ENCODE data around the gene PCSK7.

Gene PCSK7

DNA sequence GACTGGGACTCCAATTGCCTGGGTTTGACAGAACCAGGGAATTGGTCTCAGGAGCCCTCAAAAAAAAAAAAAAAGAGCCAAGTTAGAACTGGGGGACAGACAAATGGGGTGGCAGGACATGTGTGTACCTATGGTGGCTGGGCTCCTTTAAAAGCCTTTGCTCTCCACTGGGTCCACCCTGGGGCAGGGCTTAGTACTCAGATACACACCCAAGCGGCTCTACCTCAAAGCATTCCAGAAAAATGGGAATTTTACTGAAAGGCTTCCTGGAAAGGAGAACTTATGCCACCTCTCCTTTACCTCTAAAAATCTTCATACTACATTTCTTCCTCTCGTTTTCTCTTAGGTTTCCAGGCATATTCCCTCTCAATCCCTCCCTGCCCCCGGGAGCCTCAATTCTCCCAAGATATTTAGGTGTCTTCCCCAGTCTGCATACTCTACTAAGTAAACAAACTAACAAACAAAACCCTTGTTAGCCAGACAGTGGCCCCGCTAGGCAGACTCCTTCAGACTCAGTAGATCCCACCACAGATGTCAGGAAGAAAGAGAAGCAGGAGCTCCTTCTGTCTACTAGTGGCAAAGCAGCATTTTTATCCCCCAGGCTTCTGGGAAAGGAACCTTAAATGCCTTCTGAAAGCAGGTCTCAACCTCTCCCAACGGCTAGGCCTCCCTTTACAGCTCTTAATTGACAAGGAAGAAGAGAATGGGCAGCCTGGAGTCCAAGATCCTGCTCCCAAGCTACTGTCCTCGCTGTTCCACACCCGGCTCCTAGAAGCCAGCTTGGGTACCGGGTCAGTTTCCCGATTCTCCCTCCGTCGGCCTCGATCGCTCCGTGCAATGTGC lies 653 bp downstream of the PCSK7 start:
- DNase-seq (ENCODE audit: low spot score), result no peak

DNA sequence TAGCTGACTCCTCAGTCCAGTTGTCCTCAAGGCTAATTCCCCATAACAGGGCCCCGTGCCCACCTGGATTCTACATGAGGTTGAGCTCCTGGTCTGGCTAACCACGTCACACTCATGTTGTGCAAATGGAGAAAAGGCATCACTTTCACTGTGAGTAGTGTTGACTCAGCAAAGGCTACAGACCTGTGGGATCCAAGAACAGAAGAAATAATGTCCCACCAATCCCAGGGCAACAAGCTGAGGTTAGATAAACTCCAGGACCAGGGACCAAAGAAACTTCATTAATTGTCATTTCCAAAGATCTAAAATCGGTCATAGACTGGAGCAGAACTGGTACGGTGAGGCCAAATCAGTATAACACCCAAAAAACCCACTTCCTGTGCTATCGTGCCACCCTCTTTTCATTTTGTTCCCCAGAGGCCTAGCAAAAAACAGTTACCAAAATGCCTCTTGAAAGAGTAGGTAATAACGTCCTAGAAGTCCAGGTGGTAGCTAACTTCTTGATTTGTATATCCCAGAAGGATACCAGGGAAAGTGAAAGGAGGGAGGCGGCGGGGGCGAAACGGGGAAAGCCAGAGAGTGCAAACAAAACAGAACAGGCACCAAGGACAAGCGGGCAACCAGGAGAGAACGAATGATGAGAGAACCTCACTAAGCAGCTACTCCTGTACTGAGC lies 1.4 kb downstream of the PCSK7 start:
- DNase-seq (ENCODE audit: low spot score), result no peak

DNA sequence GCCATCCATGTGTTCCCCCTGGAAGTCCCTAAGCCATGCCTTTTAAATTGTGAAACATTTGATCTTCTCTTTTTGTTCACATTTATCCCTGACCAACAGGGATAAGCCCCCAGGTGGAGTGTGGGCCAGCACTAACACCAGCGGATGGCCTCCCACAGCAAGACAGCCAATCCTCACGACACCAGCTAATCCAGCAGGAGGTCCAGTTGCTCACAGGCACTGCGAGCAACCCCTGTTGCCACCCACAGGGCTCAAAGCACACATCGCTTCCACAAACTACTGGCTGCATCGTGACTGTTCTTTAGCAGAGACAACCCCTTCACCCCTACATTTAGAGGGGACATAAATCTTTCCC lies 2.0 kb downstream of the PCSK7 start:
- no peak for DNase-seq (ENCODE audit: low spot score)

DNA sequence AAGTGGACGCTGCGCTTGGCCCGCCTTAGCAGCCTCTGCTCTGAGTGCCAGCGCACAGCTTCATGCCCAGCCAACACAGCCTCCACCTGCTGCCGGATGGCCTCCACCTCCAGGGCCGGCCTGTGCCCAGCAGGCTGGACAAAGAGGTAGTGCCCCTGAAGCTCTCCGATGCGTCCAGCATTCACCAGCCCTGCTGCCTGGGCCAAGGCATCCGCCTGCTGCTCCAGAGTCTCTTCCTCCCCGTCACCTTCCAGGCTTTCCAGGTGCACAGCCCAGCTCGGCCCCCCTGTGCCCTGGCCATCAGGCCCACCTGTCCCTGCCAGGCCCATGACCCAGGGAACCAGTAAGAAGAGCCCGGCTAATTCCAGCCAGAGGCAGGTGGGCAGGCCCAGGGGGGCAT lies 2.5 kb downstream of the PCSK7 start:
- DNase-seq (ENCODE audit: low spot score), result no peak

DNA sequence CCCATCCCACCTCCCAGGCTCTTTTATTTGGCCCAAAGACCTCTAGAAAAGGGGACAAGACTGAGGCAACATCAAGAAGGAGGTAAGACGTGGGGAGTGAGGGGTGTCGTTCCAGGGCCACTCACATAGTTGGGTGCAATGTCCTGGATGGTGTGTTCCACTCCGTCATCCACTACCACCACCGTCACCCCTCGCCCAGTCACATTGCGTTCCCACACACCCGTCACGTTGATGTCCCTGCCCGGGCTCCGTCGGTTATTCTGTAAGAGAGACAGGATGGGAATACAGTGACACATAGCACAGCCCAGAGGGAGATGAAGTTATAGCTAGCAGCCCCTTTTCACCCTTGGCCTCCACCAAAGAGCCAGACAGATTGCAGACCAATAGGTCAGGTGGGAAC lies 3.8 kb downstream of the PCSK7 start:
- no peak for DNase-seq (ENCODE audit: low spot score)

DNA sequence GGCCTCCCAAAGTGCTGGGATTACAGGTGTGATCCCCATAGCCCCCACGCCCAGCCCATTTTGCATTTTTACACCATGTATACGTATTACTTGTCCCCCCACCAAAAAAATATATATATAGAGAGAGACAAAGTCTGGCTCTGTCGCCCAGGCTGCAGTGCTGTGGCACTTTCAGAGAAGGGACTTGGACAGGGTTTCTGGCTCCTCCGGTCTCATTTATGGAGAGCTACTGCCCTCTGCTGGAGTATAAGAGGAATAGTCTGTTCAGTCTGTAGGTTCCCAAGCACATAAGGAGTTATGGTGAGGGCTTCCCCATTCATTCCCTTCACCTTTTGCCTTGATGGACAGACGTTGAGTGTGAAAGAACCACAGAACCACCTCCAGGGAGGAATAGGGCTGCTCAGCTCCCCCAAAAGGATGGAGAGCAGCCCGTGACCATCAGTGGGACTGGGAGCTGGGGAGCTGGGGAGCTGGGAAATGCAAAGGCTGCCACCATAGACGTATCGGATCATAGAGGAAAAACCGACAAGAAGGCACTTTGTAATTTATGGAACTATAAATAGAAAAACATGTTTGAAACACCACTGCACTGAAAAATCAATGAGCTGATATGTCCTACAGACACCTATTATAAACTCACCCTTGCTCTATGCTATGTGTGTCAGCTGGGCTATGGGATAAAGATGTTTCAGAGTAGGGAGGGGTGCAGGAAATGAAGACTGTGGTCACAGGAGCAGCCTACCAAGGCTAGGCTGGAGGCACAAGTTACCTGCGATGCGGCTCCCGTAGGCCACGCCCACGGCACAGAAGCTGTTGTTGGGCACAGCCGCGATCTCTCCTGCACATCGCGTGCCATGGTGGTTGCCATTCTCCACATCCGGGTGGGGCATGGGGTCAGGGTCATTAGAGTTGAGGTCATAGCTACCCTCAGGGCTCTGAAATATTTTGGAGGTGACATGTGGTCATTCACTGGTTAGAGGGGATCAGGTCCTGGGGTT lies 5.2 kb downstream of the PCSK7 start:
- peak; percentile 93 for DNase-seq (ENCODE audit: low spot score)

DNA sequence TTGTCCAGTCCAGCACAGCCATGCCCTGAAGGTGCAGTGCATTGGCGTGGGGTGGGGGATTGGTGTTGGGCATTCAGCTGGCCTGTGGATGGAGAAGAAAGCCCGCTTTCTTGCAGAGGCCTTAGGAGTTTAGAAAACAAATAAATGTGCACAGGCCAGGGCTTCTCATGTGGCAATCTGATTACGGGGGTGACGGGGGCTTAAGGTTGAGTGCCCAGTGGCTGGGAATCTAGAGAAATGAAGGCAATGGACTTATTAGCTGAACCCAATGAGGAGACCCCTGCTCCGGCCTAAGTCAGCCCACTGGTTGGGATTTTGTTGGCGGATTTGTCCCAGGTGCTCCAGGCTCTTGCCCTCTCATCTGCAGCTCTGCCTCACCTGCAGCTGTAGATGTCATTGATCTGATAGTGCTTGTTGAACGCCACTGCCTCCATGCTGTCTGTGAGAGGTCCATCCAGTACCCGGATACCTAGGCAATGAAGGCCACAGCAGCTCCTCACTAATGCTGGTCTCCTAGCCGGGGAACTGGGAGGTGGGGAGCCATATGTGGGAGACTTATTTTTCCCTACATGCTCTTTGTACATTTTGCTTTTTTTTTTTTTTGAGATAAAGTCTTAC lies 6.2 kb downstream of the PCSK7 start:
- DNase-seq (ENCODE audit: low spot score), result no peak

DNA sequence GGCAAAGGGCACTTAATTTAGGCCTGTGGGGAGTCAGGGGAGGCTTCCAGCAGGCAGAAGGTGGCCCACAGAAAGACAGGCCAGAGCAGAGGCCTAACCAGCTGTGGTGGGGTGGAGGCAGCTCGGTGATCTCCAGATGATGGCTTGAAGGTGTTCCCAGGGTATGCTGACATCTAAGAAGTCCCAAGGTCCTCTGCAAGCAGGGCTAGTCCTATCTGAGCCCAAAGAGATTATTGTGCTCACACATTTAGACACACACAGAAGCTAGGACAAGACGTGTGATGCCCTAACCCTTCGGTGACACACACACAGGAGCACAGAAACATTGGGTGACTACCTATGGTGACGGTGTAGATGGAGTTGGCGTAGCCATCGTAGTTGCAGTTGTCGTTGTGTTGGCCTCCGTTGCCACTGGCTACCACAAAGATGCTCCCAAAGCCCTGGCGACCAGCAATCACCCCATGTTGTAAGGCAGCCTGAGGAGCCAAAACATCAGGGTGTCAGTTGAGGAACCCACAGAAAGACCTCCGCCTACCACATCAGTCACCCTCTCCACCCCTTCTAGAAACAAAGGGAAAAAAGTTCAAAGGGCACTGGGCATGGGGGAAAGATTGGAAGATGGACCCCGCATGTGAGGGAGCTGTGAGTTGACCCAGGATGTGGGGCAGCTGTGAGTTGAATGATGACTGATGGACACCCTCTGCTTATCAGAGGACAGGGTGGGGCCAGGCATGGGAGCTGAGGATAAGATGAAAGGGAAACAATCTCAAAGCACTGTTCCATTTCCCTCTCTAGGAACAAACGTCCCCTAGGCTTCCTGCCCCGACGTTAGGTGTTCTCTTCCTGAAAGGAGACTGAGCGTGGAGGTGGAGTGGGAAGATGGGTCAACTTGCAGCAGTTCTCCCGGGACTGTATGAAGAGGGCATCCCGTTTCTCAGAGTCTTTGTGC lies 7.9 kb downstream of the PCSK7 start:
- DNase-seq (ENCODE audit: low spot score), result no peak

DNA sequence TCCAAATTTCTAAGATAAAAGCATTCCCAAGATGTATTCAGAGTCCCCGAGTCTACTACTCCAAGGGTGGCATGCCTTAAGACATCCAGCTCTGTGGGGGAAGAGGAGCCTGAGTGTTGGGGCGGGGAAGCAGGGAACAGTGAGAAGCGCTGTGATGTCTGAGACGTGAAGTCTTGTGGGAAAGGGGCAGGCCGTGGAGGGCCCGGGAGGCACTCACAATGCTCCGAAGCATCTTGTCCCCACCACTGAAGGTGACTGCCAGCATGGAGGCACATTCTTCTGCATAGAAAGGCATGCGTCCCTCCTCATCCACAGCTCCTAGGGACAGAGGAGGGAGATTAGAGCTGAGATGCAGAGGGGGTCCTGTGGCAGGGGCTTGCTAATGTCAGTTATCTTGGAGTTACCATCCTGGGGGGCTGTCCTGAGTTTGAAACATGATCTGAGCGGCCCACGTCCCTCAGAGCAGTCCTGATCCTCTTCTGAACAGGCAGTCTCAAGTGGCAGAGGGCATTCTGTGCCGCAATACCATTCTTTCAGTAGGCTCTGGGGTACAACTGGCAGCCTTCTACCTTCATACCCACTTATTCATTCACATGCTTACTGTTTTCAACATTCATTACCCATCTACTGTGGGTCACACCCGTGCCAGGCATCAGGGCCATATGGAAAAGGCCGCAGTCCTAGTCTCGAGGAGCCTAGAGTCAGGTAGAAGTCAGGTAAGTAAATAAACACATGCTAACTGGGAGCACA lies 8.7 kb downstream of the PCSK7 start:
- no peak for DNase-seq (ENCODE audit: low spot score)

DNA sequence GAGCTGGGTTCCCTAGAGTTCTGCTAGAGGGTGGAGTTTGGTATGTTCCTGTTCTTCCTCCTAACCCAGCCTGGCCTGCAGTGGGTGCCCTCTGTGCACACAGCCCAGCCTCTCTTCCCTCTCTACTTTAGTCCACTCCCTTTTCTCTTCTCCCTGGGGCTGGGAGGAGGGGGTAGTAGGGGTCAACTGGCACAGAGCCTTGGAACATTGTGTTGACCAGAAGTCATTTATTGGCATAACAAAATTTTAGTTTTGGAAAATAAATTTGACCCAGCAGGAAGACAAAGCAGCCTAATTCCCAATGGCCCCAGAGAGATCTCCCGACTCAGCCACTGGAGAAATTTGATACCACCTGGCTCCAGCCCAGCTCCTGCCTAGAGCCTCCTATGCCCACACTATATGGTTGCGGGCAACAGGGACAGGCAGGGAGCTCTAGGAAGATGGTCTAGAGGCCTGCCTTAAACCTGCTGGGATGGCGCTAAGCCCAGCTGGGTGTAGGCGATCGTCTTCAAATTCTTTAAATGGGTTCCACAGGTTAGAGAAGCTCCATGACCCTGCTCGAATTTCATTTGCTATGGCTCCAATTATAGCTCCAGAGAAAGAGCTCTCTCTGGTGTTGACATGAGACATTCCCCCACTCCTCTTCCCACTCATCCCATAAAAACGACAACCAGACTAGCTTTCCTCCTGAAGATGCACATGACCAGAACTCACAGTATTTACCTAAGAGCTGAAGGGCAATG lies 9.9 kb downstream of the PCSK7 start:
- DNase-seq (ENCODE audit: low spot score), result no peak

DNA sequence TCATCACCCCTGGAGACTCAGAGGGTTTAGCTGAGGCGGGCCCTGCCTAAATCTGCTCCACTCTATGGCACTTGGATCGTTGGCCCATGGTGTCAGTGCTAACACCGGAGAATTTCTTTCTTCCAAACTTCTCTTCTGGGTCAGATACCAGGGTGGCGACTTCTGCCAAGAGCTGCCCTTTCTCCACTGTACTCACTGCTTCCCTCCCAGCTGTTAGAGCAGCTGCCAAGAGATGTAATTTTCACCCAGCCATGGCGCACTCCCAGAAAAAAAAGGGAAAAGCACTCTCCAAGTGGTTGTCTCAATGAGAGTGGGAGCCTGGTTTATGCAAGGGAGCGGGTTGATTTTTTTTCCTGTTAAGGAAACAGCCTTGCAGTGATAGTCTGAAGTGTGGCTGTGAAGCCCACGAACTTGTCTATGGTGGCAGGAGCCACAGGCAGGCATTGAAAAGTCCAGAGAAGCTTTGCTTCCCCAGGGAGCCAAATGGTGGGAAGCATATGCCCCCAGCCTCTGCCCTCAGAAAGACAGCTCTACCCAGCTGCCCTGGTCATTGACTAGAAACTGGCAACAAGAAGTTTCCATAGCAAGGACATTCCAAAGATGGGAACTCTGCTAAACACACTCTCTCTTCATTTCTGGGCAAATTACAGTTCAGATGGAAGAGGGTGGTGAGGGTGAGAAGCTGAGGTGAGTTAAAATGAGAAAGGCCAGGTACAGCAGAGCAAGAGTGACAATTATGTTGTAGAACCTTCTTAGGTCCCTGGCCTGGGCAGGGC lies 10.7 kb downstream of the PCSK7 start:
- DNase-seq (ENCODE audit: low spot score), result peak; percentile 31

DNA sequence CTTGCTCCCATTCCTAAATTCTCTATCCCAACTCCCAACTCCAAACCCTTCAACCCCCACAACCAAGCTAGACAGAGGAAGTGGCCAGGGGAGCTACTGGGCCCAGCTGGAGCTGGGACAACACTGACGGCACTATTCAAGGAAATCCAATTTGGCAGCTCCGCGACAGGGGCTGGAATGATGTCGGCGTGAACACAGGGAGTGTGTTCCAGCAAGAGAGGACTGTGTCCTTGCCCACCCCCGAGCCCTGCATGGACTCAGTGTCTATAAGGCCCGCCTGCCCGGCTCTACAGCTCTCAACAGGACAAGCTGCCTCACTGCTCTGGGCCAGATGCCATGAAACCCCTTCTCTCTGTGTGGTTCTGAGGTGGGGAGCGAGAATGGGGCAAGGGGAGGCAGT lies 11.3 kb downstream of the PCSK7 start:
- DNase-seq (ENCODE audit: low spot score), result peak; percentile 79

DNA sequence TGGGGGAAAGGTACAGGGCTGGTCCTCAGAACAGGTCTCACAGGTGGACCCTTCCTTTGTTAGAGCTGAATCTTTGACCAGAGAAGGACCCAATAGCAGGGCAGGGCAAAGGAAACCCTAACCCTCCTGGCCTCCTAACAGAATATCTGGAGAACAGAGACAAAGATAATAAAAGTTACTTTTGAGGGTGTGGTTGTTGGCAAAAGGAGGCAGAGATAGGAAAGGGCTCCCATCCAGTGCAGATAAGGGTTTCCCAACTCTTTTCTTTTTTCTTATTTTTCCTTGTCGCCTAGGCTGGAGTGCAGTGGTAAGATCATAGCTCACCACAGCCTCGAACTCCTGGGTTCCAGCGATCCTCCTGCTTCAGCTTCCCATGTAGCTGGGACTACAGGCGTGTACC lies 11.9 kb downstream of the PCSK7 start:
- DNase-seq (ENCODE audit: low spot score), result no peak

DNA sequence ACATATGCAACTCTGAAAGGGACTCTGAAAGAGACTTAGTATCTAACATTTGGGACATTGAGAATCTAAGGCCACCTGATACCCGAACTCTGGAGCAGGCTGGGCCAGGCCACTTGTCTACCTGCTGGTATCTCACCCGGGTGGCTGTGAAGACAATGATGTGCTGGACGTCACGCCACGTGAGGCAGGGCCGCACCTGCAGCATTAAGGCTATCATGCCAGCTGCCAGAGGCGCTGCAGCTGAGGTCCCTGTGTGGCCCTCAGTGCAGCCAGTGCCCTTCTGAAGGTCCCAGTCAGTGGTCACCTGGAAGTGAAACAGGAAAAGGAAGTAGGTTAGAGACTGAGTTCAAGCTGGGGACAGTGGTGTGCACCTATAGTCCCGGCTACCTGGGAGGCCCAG lies 12.4 kb downstream of the PCSK7 start:
- no peak for DNase-seq (ENCODE audit: low spot score)

DNA sequence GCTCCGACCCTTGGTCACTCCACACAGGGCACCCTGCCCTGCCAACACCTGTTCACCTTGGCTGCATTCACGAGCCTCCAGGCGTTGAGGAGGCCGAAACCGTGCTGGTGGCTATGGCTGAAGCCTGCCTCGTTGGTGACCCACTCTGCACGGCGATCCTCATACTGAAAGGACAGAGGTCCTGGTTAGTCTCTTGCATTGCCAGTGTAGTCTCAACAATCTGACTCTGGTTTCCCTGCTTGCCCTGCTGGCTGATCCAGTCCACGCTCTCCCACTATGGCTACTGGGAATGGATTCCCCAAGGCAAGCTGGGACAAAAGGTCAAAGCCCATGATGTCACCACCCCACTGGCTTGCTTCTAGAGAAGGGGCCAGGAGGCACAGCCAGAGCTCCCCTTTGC lies 12.9 kb downstream of the PCSK7 start:
- no peak for DNase-seq (ENCODE audit: low spot score)

DNA sequence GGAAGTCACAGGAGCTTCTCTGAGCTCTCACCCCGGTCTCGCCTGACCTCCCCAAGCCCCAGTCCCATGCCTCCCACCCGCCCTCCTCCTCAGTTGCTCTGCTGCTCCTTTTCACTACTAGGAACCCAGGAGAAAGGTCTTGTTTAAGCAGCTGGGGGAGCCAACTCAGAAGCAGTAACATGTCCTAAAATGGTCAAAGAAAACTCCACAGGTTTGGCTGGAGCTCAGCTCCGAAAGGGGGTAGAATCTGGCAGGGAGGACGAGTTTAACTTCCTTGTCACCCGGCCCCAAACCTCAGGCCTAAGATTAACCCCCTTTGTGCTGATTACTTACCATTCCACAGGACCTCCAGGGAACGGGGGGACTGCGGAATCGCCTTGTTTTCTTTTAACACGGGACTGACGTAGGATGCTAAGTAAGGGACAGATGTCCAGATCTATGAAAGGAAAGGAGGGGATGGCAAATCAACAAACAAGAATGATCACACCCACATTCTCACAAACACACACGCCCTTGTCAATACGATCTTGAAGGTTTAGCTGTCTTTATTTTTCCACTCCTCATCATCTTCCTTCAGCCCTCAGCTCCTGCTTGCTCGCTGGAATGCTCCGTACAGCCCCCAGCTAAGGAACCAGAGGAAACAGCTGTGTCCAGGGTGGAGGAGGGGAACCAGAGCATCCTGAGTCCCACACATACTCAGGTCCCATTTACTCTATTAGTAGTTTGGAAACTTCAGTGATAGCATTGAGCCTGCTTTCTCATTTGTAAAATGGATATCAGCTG lies 13.5 kb downstream of the PCSK7 start:
- no peak for DNase-seq (ENCODE audit: low spot score)

DNA sequence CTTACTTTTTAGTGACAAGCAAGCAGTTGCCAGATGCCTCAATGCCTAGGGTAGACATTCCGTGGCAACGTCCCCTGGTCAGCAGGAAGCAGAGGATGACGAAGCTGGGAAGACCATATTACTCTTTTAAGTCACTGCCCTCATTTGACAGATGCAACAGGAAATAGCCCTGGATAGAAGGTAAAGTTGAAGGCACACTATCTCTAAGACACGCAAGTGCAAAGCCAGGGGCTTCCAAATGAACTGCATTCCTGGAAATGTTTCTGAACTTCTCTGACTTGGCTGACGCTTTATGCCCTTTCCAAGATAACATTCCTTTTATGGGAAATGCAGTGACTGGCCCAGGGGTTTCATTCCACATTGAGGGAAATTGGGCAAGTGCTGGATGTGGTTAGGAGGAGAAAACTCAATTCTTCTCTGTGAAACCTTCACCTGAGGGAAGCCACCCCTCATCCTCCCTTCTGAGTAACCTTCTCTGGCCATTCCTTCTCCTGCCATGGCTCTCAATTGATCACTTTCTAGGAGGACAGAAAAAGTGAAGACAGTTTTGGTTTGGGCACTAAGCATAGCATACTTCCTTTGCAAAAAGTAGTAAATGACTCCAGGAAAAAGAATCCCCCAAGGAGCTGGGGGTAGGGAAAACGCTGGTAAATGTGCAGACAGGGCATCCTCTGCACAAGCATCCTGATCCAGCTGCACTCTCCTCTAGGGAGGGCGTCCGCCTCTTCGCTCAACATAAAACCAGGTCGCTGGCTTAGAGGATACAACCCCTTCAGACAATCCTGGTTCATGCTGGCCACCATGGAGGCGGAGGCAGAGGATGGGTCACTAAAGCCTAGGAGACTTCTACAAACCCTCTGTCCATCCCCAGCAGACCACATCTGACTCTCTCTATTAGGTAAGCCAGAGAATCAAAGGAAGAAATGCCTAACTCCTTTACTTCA lies 14.5 kb downstream of the PCSK7 start:
- DNase-seq (ENCODE audit: low spot score), result no peak

Measured in Ammon's horn (tissue), 1 donor.